ENCODE data around the gene RGS16.

The RGS16 gene

GRCh38 chr1:182604175-182605164 is at the start of gene RGS16:
Gene RGS16, minus strand, starts transcription at chr1:182604389. Its CDS starts 130 bp downstream, at chr1:182604259.
- peak; percentile 15 to 95 (median 85) for DNase-seq

- DNase-seq: no peak
Measured at GRCh38 chr1:182653986-182654385, 49.8 kb upstream of the RGS16 start.

- DNase-seq: no peak
Measured at GRCh38 chr1:182652933-182653332, 48.7 kb upstream of the RGS16 start.

GRCh38 chr1:182651339-182651724 is 47.1 kb upstream of the RGS16 start:
- no peak for DNase-seq

- no peak for DNase-seq
Measured at GRCh38 chr1:182650678-182651338, 46.6 kb upstream of the RGS16 start.

DNA sequence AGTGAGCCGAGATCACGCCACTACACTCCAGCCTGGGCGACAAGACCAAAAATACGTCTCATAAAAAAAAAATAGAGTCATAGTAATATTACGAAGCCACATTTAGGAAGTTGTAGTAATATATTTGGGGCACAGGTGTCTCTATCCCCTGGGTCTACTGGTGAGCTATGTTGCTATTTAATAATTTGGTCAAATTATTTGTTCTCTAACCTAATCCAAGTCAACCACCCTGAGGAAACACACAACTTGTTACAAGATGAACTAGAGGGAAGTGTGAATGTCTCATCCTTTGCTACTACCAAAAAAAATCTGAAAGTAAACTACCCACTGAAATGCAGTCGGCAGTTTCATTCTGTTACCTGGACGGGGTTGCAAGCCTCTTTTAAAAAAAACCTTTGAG is 44.9 kb upstream of the RGS16 start:
- no peak for DNase-seq

DNA sequence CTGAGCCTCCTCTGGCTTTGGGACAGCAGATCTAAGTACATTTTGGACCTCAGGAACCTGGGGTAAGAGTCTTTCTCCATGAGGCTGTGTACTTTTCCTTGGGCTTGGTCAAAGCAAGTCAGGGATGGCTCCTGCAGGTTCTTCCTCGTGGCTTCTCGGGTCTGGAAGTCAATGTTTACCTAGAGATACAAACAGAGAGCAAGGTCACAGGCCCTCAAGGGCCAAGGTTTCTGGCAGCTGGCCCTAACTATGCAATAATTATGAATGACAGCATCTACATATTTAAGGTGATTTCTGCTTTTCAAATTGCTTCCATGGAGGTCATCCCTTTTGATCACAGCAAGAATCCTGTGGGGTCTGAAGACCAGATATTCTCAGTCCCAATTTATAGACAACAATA is 42.5 kb upstream of the RGS16 start:
- no peak for DNase-seq

- DNase-seq: no peak
Measured at GRCh38 chr1:182644886-182645285, 40.7 kb upstream of the RGS16 start.

GRCh38 chr1:182643699-182644098 is 39.5 kb upstream of the RGS16 start:
- no peak for DNase-seq

DNA sequence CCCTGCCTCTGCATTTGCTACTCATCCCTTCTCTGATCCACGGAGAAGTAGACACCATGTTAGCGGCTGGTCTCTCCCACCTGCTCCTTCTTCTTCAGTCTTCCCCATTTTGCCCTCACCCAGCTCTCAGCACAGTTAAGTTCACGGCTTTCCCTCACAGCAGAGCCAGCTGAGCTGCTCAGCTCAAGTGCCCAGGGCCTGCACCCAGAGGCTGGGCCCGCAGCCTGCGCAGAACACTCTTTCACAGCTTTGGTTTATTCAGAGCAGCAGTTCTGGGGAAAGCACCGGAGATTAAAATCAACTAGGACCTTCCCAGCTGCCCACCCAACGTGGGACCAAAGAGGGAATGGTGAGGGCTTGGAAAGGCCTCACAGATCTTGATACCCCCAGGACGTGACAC is 38.3 kb upstream of the RGS16 start:
- no peak for DNase-seq

DNA sequence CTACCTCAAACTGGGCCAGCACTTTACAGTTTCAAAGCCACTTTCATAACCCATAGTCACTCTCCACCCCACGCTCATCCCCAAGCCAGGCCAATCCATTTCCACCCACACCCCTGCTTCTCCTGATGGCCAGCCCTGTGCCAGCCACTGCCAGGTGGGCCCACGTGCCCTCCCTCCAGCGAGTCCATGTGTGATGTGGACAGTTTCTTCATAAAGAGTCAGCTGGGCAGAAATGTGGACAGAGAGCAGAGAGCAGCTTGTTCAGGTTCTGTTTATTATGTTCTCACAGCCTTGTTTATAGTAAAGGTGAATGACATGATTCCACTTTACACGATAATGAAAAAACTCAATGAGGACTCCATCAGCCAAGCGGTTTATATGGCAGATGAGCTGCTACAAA is 37.4 kb upstream of the RGS16 start:
- no peak for DNase-seq

DNA sequence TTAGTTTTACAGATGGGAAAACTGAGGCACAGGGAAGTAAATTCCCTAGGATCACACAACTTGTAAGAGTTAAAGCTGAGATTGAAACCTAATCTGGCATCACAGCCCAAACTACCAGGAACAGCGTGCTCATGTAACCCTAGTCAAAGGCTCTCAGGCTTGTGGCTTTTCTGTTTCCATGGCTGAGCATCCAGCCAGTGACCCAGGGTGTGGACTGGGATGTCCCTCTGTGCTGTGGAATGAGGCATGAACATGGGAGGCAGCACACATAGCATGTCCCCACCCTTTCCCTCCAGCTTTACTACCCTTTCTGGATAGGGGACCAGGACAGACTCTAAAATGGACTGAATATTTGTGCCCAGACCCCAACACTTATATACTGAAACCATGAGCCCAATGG is 35.1 kb upstream of the RGS16 start:
- DNase-seq: no peak

GRCh38 chr1:182637769-182638168 is 33.6 kb upstream of the RGS16 start:
- no peak for DNase-seq

DNA sequence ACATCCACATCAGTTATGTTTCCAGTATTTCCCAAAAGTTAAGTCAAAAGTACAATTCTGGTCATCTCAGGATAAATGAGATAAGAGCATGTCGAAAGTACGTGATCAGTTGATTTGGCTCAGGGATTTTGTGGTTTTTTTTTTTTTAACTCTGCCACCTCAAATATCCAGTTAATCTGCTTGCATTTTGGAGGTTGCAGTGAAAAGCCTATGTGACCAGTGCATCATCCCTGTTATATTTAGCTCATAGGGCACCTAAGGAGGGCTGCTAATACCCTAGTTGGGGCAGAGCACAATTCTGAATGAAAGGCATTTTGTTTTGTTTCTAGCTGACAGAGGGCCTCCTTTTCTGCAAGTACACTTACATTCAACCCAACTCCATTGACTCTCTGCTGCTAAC is 31.7 kb upstream of the RGS16 start:
- no peak for DNase-seq

- DNase-seq: no peak
Measured at GRCh38 chr1:182634306-182635072, 30.3 kb upstream of the RGS16 start.

- DNase-seq: no peak
Measured at GRCh38 chr1:182633657-182634281, 29.6 kb upstream of the RGS16 start.

GRCh38 chr1:182633031-182633430 is 28.8 kb upstream of the RGS16 start:
- no peak for DNase-seq

GRCh38 chr1:182632441-182632857 is 28.3 kb upstream of the RGS16 start:
- peak in 1 of 51 donors; percentile 14 for DNase-seq

- DNase-seq: no peak
Measured at GRCh38 chr1:182631954-182632353, 27.8 kb upstream of the RGS16 start.

GRCh38 chr1:182631053-182631677 is 27.0 kb upstream of the RGS16 start:
- no peak for DNase-seq

DNA sequence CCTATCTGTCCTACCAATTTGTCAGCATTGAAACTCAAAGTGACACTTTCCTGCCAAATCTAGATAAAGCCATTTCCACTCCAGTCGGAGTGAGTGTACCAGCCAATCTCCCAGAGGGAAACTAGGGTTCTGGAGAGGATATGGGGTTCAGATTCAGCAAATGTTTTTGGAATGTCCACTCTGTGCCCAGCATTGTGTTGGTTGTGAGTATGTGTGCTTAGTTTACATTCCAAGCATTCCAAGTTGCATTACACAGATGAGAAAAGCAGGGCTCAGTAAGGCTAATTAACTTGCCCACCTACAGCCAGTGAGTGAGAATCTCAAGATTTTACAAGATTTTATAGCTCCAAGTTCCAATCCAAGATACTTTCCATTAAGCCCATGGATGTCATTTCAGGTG is 26.4 kb upstream of the RGS16 start:
- no peak for DNase-seq

Data from hypothalamus (tissue), 51 donors.